Adrenal gland (tissue), 12 donors: ENCODE data around the gene TASOR2. TPM values are rescaled to one million over a fixed set of nuclear protein-coding genes. Genes with fewer than 3 reads are reported as not detected.
A peak's percentile ranks its signal among the peaks of the same experiment; 100 is the strongest.

ENCODE experiments used
- DNase-seq, 7 donors: peaks; one replicate each; pipeline ENCODE4 v3.0.0-alpha.2; 2019 to 2020
- H3K27ac ChIP-seq, 5 donors: fragments of 200-600 bp; sonication (generic) in 4 of 5; 1 replicate in 3 of 5; 2 replicates in 2 of 5; pipeline versions ENCODE4 v1.5.1 to v1.8.0; 2016 to 2020; ENCODE audit warnings: mild to moderate bottlenecking in 1 of 5
- H3K27me3 ChIP-seq: fragments of 200-600 bp; 2 replicates; pipeline ENCODE4 v1.8.0; 2021
- H3K36me3 ChIP-seq, 2 donors: fragments of 200-600 bp; replicated peaks in 1 of 2; 1 replicate in 1 of 2; 2 replicates in 1 of 2; pipeline versions ENCODE4 v1.5.1 to v1.8.0; 2018 to 2022
- H3K4me1 ChIP-seq, 2 donors: fragments of 200-600 bp; replicated peaks in 1 of 2; 1 replicate in 1 of 2; 2 replicates in 1 of 2; pipeline versions ENCODE4 v1.5.1 to v1.8.0; 2018 to 2021
- H3K4me3 ChIP-seq, 4 donors: fragments of 200-600 bp; sonication (generic) in 3 of 4; one replicate each; pipeline ENCODE4 v1.5.1; 2016 to 2018
- H3K9me3 ChIP-seq, 3 donors: fragments of 200-600 bp; sonication (generic) in 1 of 3; replicated peaks in 1 of 3; 1 replicate in 2 of 3; 2 replicates in 1 of 3; pipeline versions ENCODE4 v1.5.1 to v1.8.0; 2016 to 2021
- POLR2A ChIP-seq, 2 donors: fragments of 450-650 bp; IDR thresholded peaks; one replicate each; pipeline ENCODE4 v1.6.1; 2017; ENCODE audit warnings: antibody characterized with exemption in 2 of 2, mild to moderate bottlenecking in 2 of 2, moderate library complexity in 1 of 2
- WGBS, 4 donors: extraction: QIAGEN DNeasy Blood & Tissue Kit in 2 of 4; methylation state at CpG; one replicate each; pipeline versions ENCODE4 v1.1.5 to v1.1.7; 2013 to 2017; 5-methylcytosine and 5-hydroxymethylcytosine counted together
- intact Hi-C, 2 donors: fragments of 100-400 bp; cut with DNase I; formaldehyde crosslinking; loops; one replicate each; pipeline versions ENCODE4 v1.14.1 to v1.15.0; 2022 to 2023
- polyA plus RNA-seq, 3 donors: library from polyadenylated mRNA; stranded (reverse); fragments of 200-250 nt in 2 of 3; fragments of 350-450 nt in 1 of 3; fragmentation: Illumina TruSeq in 1 of 3; extraction: RNeasy Lipid Tissue Mini Kit (QIAGEN cat#74804) in 1 of 3; gene quantifications; one replicate each; pipeline ENCODE4 v1.2.3, GENCODE V29; 2013 to 2014
- total RNA-seq, 9 donors: library from RNA; depleted of rRNA in 4 of 9; stranded (reverse); fragments of >200 nt in 4 of 9; fragments of 120-200 nt in 1 of 9; fragmentation: NEBNext Ultra II Directional in 1 of 9; extraction: Animal tissue kit (Norgen Biotek cat#: 25700) in 1 of 9; gene quantifications; one replicate each; pipeline versions ENCODE4 v1.1.0 to v1.2.4, GENCODE V29; 2013 to 2023
- TF ChIP-seq, protein P1 (sequence below), 6 experiments: fragments of 450-650 bp in 4 of 6; fragments of 200-600 bp in 2 of 6; sonication (generic) in 1 of 6; IDR thresholded peaks; 1 replicate in 5 of 6; 2 replicates in 1 of 6; pipeline versions ENCODE4 v1.5.1 to v1.8.0; 2016 to 2021; ENCODE audit warnings: antibody characterized with exemption in 6 of 6, mild to moderate bottlenecking in 2 of 6, moderate library complexity in 1 of 6
- donor health status: healthy with polysubstance abuse.
- donor health status: Bipolar disorder and iron deficiency.
- donor health status: DM: yes; HTN: yes; CAD: no.
- donor health status: DM: no; HTN: no; CAD: no.
- donor health status: DM: no; HTN: no; CAD: no.
- donor health status: DM: yes; HTN: yes; CAD: no.

Gene TASOR2
- total and polyA plus RNA-seq, 12 donors = 15.4 to 182 (median 51.1) TPM

DNA sequence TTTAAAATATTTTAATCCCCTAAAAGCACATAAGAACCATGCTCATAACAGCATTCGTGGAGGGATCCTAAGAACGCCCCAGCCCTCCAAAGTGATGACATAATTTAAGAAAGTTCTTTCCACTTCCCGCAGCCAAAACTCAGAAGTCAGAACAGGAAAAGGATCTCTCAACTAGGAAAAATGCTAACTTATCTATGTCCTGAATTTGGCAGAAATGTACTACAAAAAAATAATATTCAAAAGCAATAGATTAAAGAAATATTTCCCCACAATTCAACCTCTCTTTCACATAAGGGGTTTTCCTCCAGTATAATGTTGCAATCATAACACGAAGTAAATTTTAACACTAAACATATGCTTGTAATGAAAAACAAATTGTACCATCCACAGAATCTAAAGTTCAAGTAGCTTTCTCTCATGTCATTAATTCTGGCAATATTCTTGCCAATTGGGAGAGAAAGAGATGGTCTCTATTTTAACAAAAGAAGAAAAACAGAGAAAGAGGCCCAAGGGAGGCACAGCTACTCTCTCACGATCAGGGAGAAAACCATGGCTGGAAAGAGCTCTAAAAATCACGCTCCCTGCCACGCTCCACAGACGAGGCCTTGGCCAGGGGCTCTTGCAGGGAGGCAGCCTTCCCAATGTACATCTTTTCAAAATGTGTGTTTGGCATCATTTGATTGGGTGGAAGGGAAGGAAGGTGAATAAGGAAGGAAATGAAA is 41.1 kb upstream of the TASOR2 start:
- TF ChIP-seq POLR2A (IDR thresholded peaks at IDR 0.05) = no peak
- TF ChIP-seq, protein P1, sequence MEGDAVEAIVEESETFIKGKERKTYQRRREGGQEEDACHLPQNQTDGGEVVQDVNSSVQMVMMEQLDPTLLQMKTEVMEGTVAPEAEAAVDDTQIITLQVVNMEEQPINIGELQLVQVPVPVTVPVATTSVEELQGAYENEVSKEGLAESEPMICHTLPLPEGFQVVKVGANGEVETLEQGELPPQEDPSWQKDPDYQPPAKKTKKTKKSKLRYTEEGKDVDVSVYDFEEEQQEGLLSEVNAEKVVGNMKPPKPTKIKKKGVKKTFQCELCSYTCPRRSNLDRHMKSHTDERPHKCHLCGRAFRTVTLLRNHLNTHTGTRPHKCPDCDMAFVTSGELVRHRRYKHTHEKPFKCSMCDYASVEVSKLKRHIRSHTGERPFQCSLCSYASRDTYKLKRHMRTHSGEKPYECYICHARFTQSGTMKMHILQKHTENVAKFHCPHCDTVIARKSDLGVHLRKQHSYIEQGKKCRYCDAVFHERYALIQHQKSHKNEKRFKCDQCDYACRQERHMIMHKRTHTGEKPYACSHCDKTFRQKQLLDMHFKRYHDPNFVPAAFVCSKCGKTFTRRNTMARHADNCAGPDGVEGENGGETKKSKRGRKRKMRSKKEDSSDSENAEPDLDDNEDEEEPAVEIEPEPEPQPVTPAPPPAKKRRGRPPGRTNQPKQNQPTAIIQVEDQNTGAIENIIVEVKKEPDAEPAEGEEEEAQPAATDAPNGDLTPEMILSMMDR (IDR thresholded peaks at IDR 0.05) = no peak
- DNase-seq = no peak
- peaks cover 0 to 57% of the 10 kb centered on the region in 2 donors for H3K36me3 ChIP-seq
- peaks cover 0 to 14% of the 10 kb centered on the region in 2 donors for H3K4me1 ChIP-seq
- H3K27ac ChIP-seq = peak overlapping the region in 3 of 5 donors; percentile 4 to 52 (median 45)
- WGBS, 4 donors = 72 to 77% (median 74%) methylated on average over 8 of the region's 8 CpGs
- intact Hi-C loops = no loop called here
- no peak overlapping the region for H3K4me3 ChIP-seq
- no peaks in the 10 kb centered on the region for H3K27me3 ChIP-seq
- no peaks in the 10 kb centered on the region for H3K9me3 ChIP-seq

DNA sequence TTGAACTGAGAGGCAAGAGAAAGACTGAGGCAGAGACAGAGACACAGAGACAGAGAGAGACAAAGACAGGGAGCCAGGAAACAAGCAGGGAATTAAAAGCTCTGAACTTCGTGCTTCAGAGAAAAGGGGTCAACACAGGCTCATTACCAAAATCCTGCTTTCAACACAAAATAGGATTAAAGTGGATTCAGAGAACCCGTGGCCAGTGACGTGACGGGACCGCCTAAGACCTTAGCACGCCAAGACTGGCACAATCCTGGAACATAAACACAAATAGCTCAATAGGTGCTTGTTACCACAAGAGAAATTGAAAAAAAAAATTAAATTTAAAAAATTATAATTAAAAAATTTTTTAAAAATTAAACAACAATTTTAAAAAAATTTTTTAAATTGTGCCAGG is 39.7 kb upstream of the TASOR2 start:
- H3K9me3 ChIP-seq = no peaks in the 10 kb centered on the region
- H3K27me3 ChIP-seq = no peaks in the 10 kb centered on the region
- peak overlapping the region in 1 of 5 donors; percentile 24 for H3K27ac ChIP-seq
- H3K4me1 ChIP-seq = peaks cover 0 to 14% of the 10 kb centered on the region in 2 donors
- intact Hi-C loops = no loop called here
- H3K4me3 ChIP-seq = no peak overlapping the region
- no peak for DNase-seq
- H3K36me3 ChIP-seq = peaks cover 0 to 50% of the 10 kb centered on the region in 2 donors
- WGBS, 4 donors = 90 to 95% (median 93%) methylated on average over 6 of the region's 6 CpGs
- no peak for TF ChIP-seq POLR2A (IDR thresholded peaks at IDR 0.05)
- TF ChIP-seq, protein P1 (IDR thresholded peaks at IDR 0.05) = no peak

DNA sequence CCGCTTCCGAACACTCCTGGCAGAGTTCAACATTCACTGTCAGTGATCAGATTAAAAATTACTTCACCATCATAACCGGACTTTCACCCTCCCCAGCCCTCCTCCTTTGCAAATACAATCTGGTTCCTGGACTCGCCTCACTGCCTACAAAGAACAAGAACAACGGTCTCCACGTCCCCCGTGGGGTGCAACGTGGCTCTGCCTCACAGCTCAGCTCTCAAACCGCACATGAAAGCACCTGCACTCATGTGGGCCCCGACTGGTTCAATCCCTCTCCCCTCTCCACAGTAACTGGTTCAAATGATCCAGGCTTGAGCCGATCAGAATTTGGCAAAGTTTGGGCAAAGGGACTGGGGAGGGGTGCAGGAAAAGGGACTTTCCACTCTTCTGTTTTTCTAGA is 39.3 kb upstream of the TASOR2 start:
- intact Hi-C loops = no loop called here
- H3K4me1 ChIP-seq = peaks cover 0 to 14% of the 10 kb centered on the region in 2 donors
- H3K36me3 ChIP-seq = peaks cover 0 to 49% of the 10 kb centered on the region in 2 donors

DNA sequence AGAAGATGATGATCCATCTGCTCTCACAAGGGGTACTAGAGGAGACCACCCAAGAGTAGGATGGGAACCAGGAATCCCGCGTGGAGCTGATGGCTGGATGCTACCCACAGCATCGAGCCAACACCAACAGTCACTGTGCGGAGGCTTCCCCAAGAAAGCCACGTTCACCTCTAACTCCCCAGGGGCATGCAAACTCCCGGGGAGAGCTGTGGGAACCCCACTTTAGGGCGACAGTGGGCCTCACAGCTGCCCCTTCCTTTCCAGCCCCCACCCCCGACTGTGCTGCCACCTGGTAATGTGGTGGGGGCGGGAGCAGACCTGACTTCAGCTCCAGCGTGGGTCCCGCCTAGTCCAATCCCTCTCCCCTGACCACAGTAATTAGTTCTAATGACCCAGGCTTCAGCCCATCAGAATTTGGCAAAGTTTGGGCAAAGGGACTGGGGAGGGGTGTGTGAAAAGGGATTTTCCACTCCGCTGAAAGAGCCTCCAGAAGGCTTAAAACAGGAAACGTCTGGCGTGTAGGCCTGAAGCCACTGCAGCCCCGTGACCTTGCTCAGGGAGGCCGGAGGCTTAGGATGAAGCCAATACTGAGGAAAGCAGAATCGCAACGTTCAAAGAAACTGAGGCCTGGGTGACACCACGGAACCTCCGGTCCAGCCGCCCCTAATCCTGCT is 38.6 kb upstream of the TASOR2 start:
- H3K4me1 ChIP-seq = peaks cover 0 to 14% of the 10 kb centered on the region in 2 donors
- no peaks in the 10 kb centered on the region for H3K9me3 ChIP-seq
- H3K36me3 ChIP-seq = peaks cover 0 to 47% of the 10 kb centered on the region in 2 donors
- no peaks in the 10 kb centered on the region for H3K27me3 ChIP-seq
- WGBS, 4 donors = 65 to 81% (median 70%) methylated on average over 18 to 21 of the region's 21 CpGs
- no peak for DNase-seq
- intact Hi-C loops = no loop called here
- H3K27ac ChIP-seq = peak overlapping the region in 2 of 5 donors; percentile 24 to 69
- no peak overlapping the region for H3K4me3 ChIP-seq
- TF ChIP-seq, protein P1 (IDR thresholded peaks at IDR 0.05) = no peak
- TF ChIP-seq POLR2A (IDR thresholded peaks at IDR 0.05) = no peak

More for the DNA sequence above, 39.3 kb upstream of the TASOR2 start:
- Histone ChIP-seq H3K9me3 (no peaks in the 10 kb centered on the region), H3K27me3 (no peaks in the 10 kb centered on the region), H3K27ac (peak overlapping the region in 2 of 5 donors; percentile 24 to 69), H3K4me3 (no peak overlapping the region)
- WGBS, 4 donors = 54 to 69% (median 61%) methylated on average over 11 of the region's 11 CpGs
- TF ChIP-seq, protein P1 (IDR thresholded peaks at IDR 0.05) = no peak
- TF ChIP-seq POLR2A (IDR thresholded peaks at IDR 0.05) = no peak
- DNase-seq = peak in 3 of 7 donors; percentile 37 to 75 (median 42)
